ENCODE results near the gene PZP. TPM values are rescaled to one million over a fixed set of nuclear protein-coding genes. Genes with fewer than 3 reads are reported as not detected.
"Not testable (repeated sequence)": the region's sequence is repeated elsewhere in the genome, so short reads cannot be mapped to it uniquely, and the experiment has no call there.

Gene PZP
- total RNA-seq, 1 donor, result not detected

GRCh38 chr12:9248435-9248834 is 40.2 kb upstream of the PZP start:
- no peak for TF ChIP-seq CTCF (IDR thresholded peaks at IDR 0.05; ENCODE audit: insufficient read depth, low read length)
- no peak overlapping the region for H3K4me3 ChIP-seq (ENCODE audit: low read depth, low read length)
- no peak for DNase-seq (ENCODE audit: low read depth)

- H3K4me3 ChIP-seq (ENCODE audit: low read depth, low read length), result no peak overlapping the region
- no peak for DNase-seq (ENCODE audit: low read depth)
- TF ChIP-seq CTCF (IDR thresholded peaks at IDR 0.05; ENCODE audit: insufficient read depth, low read length), result no peak
Measured at GRCh38 chr12:9244894-9245293, 36.7 kb upstream of the PZP start.

GRCh38 chr12:9243999-9244649 is 35.9 kb upstream of the PZP start:
- no peak for TF ChIP-seq CTCF (IDR thresholded peaks at IDR 0.05; ENCODE audit: insufficient read depth, low read length)
- no peak for DNase-seq (ENCODE audit: low read depth)
- H3K4me3 ChIP-seq (ENCODE audit: low read depth, low read length), result no peak overlapping the region

GRCh38 chr12:9241301-9241700 is 33.1 kb upstream of the PZP start:
- TF ChIP-seq CTCF (IDR thresholded peaks at IDR 0.05; ENCODE audit: insufficient read depth, low read length), result no peak
- no peak for DNase-seq (ENCODE audit: low read depth)
- H3K4me3 ChIP-seq (ENCODE audit: low read depth, low read length), result no peak overlapping the region

- DNase-seq (ENCODE audit: low read depth), result no peak
- TF ChIP-seq CTCF (IDR thresholded peaks at IDR 0.05; ENCODE audit: insufficient read depth, low read length), result no peak
- no peak overlapping the region for H3K4me3 ChIP-seq (ENCODE audit: low read depth, low read length)
Measured at GRCh38 chr12:9240776-9241175, 32.6 kb upstream of the PZP start.

GRCh38 chr12:9240004-9240635 is 31.9 kb upstream of the PZP start:
- H3K4me3 ChIP-seq (ENCODE audit: low read depth, low read length), result peak overlapping the region; percentile 42
- DNase-seq (ENCODE audit: low read depth), result not testable (repeated sequence)

- TF ChIP-seq CTCF (IDR thresholded peaks at IDR 0.05; ENCODE audit: insufficient read depth, low read length), result no peak
- no peak for DNase-seq (ENCODE audit: low read depth)
- no peak overlapping the region for H3K4me3 ChIP-seq (ENCODE audit: low read depth, low read length)
Measured at GRCh38 chr12:9237286-9237685, 29.1 kb upstream of the PZP start.
